GM12865 (cell line): ENCODE data around the gene CDKN3.
"Not testable (repeated sequence)": the region's sequence is repeated elsewhere in the genome, so short reads cannot be mapped to it uniquely, and the experiment has no call there.

Experiments
- DNase-seq: peaks from one replicate; pipeline ENCODE4 v3.0.0; 2010; ENCODE audit warnings: low read depth
- H3K4me3 ChIP-seq: 2 replicates; pipeline ENCODE4 v1.5.1; 2011; ENCODE audit warnings: mild to moderate bottlenecking, low read depth, low read length, control low read depth
- TF ChIP-seq, protein P1 (sequence below): IDR thresholded peaks from 2 replicates; pipeline ENCODE4 v1.5.1; 2011; ENCODE audit warnings: low read length, control low read depth, low read depth, inconsistent platforms; ENCODE audit not compliant: insufficient read depth; ENCODE audit errors: missing control alignments

Gene CDKN3

DNA sequence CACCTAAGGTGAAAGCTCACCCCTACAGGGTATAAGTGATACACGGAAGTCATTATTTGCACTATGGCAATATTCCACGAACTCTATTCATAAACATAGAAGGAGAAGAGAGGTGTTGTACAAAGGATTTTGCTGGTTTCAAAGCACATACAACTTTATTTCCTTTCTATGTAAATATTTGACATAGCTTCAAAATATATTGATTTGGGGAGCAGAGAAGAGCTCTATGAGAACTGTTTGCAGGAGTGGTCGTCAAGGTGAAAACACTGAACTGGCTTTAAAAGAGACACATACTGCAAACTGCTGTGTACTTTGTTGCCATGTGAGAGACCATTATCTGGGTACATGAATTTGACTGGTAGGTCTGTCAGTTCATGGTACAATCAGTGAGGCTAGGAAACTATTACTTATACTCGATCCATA is 27.7 kb downstream of the CDKN3 start:
- TF ChIP-seq, protein P1, sequence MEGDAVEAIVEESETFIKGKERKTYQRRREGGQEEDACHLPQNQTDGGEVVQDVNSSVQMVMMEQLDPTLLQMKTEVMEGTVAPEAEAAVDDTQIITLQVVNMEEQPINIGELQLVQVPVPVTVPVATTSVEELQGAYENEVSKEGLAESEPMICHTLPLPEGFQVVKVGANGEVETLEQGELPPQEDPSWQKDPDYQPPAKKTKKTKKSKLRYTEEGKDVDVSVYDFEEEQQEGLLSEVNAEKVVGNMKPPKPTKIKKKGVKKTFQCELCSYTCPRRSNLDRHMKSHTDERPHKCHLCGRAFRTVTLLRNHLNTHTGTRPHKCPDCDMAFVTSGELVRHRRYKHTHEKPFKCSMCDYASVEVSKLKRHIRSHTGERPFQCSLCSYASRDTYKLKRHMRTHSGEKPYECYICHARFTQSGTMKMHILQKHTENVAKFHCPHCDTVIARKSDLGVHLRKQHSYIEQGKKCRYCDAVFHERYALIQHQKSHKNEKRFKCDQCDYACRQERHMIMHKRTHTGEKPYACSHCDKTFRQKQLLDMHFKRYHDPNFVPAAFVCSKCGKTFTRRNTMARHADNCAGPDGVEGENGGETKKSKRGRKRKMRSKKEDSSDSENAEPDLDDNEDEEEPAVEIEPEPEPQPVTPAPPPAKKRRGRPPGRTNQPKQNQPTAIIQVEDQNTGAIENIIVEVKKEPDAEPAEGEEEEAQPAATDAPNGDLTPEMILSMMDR: no peak
- no peak for DNase-seq
- H3K4me3 ChIP-seq: no peak overlapping the region

DNA sequence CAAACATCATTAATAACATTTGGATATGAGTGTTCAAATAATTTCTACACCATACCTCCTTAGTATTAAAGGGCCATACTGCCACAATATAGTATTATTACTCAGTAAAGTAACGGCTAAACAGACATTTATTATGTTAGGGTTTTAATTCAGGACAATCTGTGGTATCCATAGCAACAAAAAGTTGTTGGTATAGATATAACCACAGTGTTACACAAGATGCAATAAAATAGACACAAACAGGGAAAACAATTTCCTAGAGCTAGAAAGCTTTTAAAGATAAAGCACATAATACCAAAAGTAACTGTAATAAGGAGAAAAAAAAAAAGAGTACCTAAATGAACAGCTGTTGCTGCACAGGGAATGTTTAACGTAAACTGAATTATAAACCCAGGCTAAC is 28.3 kb downstream of the CDKN3 start:
- no peak for DNase-seq
- TF ChIP-seq, protein P1: no peak
- H3K4me3 ChIP-seq: no peak overlapping the region

DNA sequence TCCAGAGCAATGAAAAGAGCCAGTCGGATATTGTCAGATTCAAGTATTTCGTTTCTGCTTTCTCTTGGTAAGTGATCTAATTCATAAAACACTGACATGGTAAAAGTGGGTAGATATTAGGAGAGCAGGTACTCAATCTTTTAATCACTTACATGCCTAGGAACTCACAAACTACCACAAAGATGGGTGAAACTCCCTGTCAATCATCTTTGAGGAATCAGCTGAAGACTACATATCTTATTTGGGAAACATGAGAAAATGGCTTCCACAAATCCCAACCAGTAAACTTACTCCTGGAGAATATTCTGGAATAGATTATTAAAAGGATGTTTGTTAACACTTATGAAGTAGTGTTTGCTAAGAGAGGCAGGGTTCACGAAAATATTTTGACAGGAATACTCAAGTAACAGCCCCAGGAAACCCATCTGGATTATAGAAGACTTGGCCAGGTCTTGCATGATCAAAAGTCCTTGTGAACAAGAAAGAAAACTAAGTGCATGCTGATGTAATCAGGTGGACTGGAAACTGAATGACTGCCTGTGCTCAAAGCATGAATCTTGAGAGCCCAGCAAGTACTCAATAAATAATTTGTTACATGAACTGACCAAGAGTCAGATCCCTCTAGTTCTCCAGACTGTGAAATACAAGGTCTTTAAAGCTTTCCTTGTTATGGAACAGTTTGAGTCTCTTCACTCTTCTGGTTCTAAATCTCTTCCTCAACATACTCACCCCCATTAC is 28.9 kb downstream of the CDKN3 start:
- no peak for DNase-seq
- no peak overlapping the region for H3K4me3 ChIP-seq
- TF ChIP-seq, protein P1: no peak

DNA sequence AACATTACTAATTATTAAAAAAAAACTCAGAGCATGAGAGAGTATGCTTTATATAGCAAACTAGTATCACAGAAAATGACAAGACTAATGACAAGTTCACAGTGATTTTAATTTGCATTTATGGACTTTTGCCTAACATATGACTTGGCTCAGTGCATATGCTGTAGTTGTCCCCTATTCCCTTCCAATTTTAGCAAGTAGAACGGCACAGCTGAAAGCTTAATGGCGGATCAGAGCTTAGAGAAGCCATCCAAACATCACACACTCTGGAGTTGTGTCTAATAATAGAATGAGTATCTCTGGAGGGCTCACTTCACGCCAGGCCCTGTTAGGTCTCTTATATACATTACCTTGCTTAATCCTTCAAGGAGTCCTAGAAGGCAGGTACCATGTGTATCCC is 31.1 kb downstream of the CDKN3 start:
- H3K4me3 ChIP-seq: no peak overlapping the region
- TF ChIP-seq, protein P1: no peak
- DNase-seq: no peak

DNA sequence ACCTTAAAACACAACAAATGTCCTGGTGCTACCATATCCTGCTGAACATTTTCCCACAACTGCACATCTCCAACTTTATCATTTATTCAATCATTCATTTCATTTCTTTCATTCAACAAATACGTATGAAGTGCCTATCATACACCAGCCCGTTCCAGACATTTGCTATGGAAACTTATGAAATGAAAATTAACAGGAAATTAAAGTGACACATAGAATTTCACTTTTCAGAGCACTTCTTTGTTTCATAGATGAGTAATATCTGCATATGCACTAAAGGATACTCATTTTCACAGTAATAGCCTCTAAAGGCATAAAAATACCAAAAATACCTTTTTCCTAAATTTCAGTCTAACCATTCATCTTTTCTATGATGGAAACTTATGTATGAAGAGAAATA is 31.7 kb downstream of the CDKN3 start:
- TF ChIP-seq, protein P1: no peak
- H3K4me3 ChIP-seq: no peak overlapping the region
- DNase-seq: no peak

DNA sequence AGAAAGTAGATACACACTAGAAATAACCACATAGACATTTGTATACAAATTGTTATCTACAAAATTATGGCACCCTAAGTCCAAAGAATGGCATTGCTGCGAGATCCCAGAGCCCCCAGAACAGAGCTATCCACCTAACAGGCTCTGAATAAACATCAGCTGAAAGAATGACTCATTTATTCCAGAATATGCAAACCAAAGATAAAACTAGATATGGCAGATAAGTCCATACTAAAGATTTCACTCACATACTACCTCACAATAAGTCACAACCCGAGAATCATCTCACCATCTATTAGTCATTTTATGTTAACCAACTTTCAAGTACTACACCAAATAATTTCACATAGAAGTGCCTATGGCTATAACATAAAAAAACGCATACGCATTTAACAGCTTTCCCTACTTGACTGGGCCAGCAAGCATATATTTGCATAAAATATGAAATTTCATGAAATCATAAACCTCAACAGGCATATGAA is 38.7 kb downstream of the CDKN3 start:
- TF ChIP-seq, protein P1: no peak
- peak overlapping the region; percentile 43 for H3K4me3 ChIP-seq
- peak; percentile 48 for DNase-seq

DNA sequence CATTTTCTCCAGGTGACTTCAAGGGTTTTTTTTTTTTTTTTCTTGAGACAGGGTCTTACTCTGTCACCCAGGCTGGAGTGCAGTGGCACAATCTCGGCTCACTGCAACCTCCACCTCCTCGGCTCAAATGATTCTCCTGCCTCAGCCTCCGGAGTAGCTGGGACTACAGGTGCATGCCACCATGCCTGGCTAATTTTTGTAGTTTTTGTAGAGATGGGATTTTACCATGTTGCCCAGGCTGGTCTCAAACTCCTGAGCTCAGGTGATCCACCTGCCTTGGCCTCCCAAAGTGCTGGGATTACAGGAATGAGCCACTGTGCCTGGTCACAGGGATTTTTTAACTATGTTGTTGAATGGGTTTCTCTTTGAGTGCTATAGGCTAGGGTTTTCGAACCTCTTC is 41.1 kb downstream of the CDKN3 start:
- H3K4me3 ChIP-seq: peak overlapping the region; percentile 8; the same call in 1 of the 2 replicates
- not testable (repeated sequence) for DNase-seq
